ENCODE measurements around the gene TUFT1.

DNA sequence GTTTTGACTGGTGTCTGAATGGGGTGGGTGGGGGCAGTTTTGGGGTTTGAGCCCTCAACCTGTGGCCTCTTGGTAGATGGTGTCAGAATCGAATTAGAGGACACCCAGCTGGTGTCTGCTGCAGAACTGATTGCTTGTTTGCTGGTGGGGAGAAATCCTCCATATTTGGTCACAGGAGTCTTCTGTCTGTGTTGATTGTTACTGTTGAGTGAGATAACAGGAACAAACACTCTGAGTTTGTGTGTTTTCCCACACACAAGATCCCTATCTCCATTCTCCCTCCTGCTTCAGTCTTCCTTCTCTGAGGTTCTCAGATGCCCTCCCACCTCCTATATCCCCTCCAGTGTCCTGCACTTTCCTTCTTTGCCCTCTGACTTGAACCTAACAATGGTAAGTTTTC is 48.0 kb upstream of the TUFT1 start:
- no peak for TF ChIP-seq CHD4 (IDR thresholded peaks at IDR 0.05; ENCODE audit: borderline replicate concordance)
- TF ChIP-seq MAZ (IDR thresholded peaks at IDR 0.05; ENCODE audit: borderline replicate concordance, low read depth, low read length), result no peak
- TF ChIP-seq PHF8 (IDR thresholded peaks at IDR 0.05; ENCODE audit: borderline replicate concordance, low read depth), result no peak
- no peak for TF ChIP-seq SMC3 (IDR thresholded peaks at IDR 0.05)
- no peak for TF ChIP-seq CEBPB (IDR thresholded peaks at IDR 0.05)
- TF ChIP-seq, protein P1, sequence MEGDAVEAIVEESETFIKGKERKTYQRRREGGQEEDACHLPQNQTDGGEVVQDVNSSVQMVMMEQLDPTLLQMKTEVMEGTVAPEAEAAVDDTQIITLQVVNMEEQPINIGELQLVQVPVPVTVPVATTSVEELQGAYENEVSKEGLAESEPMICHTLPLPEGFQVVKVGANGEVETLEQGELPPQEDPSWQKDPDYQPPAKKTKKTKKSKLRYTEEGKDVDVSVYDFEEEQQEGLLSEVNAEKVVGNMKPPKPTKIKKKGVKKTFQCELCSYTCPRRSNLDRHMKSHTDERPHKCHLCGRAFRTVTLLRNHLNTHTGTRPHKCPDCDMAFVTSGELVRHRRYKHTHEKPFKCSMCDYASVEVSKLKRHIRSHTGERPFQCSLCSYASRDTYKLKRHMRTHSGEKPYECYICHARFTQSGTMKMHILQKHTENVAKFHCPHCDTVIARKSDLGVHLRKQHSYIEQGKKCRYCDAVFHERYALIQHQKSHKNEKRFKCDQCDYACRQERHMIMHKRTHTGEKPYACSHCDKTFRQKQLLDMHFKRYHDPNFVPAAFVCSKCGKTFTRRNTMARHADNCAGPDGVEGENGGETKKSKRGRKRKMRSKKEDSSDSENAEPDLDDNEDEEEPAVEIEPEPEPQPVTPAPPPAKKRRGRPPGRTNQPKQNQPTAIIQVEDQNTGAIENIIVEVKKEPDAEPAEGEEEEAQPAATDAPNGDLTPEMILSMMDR (IDR thresholded peaks at IDR 0.05), result no peak
- TF ChIP-seq RNF2 (IDR thresholded peaks at IDR 0.05; ENCODE audit: borderline replicate concordance, low read depth), result no peak
- TF ChIP-seq, protein P2, sequence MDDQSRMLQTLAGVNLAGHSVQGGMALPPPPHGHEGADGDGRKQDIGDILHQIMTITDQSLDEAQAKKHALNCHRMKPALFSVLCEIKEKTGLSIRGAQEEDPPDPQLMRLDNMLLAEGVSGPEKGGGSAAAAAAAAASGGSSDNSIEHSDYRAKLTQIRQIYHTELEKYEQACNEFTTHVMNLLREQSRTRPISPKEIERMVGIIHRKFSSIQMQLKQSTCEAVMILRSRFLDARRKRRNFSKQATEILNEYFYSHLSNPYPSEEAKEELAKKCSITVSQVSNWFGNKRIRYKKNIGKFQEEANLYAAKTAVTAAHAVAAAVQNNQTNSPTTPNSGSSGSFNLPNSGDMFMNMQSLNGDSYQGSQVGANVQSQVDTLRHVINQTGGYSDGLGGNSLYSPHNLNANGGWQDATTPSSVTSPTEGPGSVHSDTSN (IDR thresholded peaks at IDR 0.05), result no peak
- TF ChIP-seq JUN (IDR thresholded peaks at IDR 0.05), result no peak
- TF ChIP-seq MYC (IDR thresholded peaks at IDR 0.05; ENCODE audit: borderline replicate concordance, low read length), result no peak
- no peak for TF ChIP-seq CHD2 (IDR thresholded peaks at IDR 0.05; ENCODE audit: low read length, partially characterized antibody)
- TF ChIP-seq POLR2A (IDR thresholded peaks at IDR 0.05; ENCODE audit: low read length), result no peak

Measured in A549 (cell line).